ENCODE data around the gene ZNF3. TPM values are rescaled to one million over a fixed set of nuclear protein-coding genes. Genes with fewer than 3 reads are reported as not detected.
A peak's percentile ranks its signal among the peaks of the same experiment; 100 is the strongest.

ZNF3 gene
- polyA plus RNA-seq, 1 donor (not counting 4 experiments of a cell fraction or from before 2014, with no cell fraction given) = 16.8 TPM

GRCh38 chr7:100101016-100101862 is 19.7 kb upstream of the ZNF3 start, which contains the start of the genes AP4M1 and MCM7:
AP4M1 (plus strand) TSS chr7:100101643; CDS start chr7:100101715, 72 bp downstream.
MCM7 (minus strand) TSS chr7:100101397; CDS start chr7:100101294, 103 bp downstream.
- FAIRE-seq (no peak), DNase-seq (ENCODE audit: low read depth, low spot score) (peak; percentile 88)
- Histone ChIP-seq H3K27me3 (ENCODE audit: control insufficient read depth, extremely low read depth, insufficient read depth, low read length) (no peaks in the 10 kb centered on the region), H3K9me1 (ENCODE audit: control insufficient read depth, extremely low read depth, insufficient read depth, low read length) (no peaks in the 10 kb centered on the region), H4K20me1 (ENCODE audit: control insufficient read depth, extremely low read depth, insufficient read depth, low read length) (peaks cover 6% of the 10 kb centered on the region), H3K4me1 (ENCODE audit: control insufficient read depth, extremely low read depth, insufficient read depth, low read length) (peaks cover 10% of the 10 kb centered on the region), H2AFZ (ENCODE audit: control insufficient read depth, low read length) (peak within 1 kb of the TSS; percentile 72), H3K36me3 (ENCODE audit: control insufficient read depth in 2 of 2, extremely low read depth in 1 of 2, insufficient read depth in 2 of 2, low read length in 2 of 2) (peaks cover 29 to 49% of the 10 kb centered on the region in 2 experiments), H3K4me3 (ENCODE audit: control insufficient read depth in 2 of 3, extremely low read depth in 1 of 3, insufficient read depth in 2 of 3, low read depth in 1 of 3, low read length in 3 of 3) (peak within 1 kb of the TSS; percentile 70 to 78 (median 75)), H3K9ac (ENCODE audit: control insufficient read depth, extremely low read depth, insufficient read depth, low read length) (peak within 1 kb of the TSS; percentile 90), H3K4me2 (ENCODE audit: control insufficient read depth, extremely low read depth, insufficient read depth, low read depth, low read length) (peak within 1 kb of the TSS; percentile 76), H3K79me2 (ENCODE audit: control insufficient read depth, insufficient read depth, low read length) (peaks cover 36% of the 10 kb centered on the region), H3K9me3 (ENCODE audit: control insufficient read depth, low read depth, low read length) (no peaks in the 10 kb centered on the region), H3K27ac (ENCODE audit: control insufficient read depth, insufficient read depth, low read length) (peak within 1 kb of the TSS; percentile 87)
- TF ChIP-seq CTCF (optimal IDR thresholded peaks at IDR 0.05 in 1 of 3, IDR thresholded peaks at IDR 0.05 in 1 of 3, conservative IDR thresholded peaks at IDR 0.05 in 1 of 3; ENCODE audit: extremely low read depth in 1 of 3, insufficient read depth in 2 of 3, low read length in 3 of 3) = no peak
- no peak for TF ChIP-seq EZH2 (IDR thresholded peaks at IDR 0.05; ENCODE audit: low read length)
- dilution Hi-C loops (cut with MboI; ENCODE audit: extremely low pct_ligation_motif_present, low sequenced_read_pairs) = no loop called here

GRCh38 chr7:100100420-100101015 is 19.0 kb upstream of the ZNF3 start:
- dilution Hi-C loops (cut with MboI; ENCODE audit: extremely low pct_ligation_motif_present, low sequenced_read_pairs) = no loop called here
- TF ChIP-seq EZH2 (IDR thresholded peaks at IDR 0.05; ENCODE audit: low read length) (no peak), CTCF (optimal IDR thresholded peaks at IDR 0.05 in 1 of 3, IDR thresholded peaks at IDR 0.05 in 1 of 3, conservative IDR thresholded peaks at IDR 0.05 in 1 of 3; ENCODE audit: extremely low read depth in 1 of 3, insufficient read depth in 2 of 3, low read length in 3 of 3) (no peak)
- H3K9me3 ChIP-seq (ENCODE audit: control insufficient read depth, low read depth, low read length) = no peaks in the 10 kb centered on the region
- H3K36me3 ChIP-seq (ENCODE audit: control insufficient read depth in 2 of 2, extremely low read depth in 1 of 2, insufficient read depth in 2 of 2, low read length in 2 of 2) = peaks cover 32 to 47% of the 10 kb centered on the region in 2 experiments
- H3K4me3 ChIP-seq (ENCODE audit: control insufficient read depth in 2 of 3, extremely low read depth in 1 of 3, insufficient read depth in 2 of 3, low read depth in 1 of 3, low read length in 3 of 3) = peak overlapping the region; percentile 70 to 78 (median 75)
- peaks cover 10% of the 10 kb centered on the region for H3K4me1 ChIP-seq (ENCODE audit: control insufficient read depth, extremely low read depth, insufficient read depth, low read length)
- H3K9me1 ChIP-seq (ENCODE audit: control insufficient read depth, extremely low read depth, insufficient read depth, low read length) = no peaks in the 10 kb centered on the region
- no peak for DNase-seq (ENCODE audit: low read depth, low spot score)
- H3K27me3 ChIP-seq (ENCODE audit: control insufficient read depth, extremely low read depth, insufficient read depth, low read length) = no peaks in the 10 kb centered on the region
- peaks cover 6% of the 10 kb centered on the region for H4K20me1 ChIP-seq (ENCODE audit: control insufficient read depth, extremely low read depth, insufficient read depth, low read length)
- H3K27ac ChIP-seq (ENCODE audit: control insufficient read depth, insufficient read depth, low read length) = peak overlapping the region; percentile 87
- H3K9ac ChIP-seq (ENCODE audit: control insufficient read depth, extremely low read depth, insufficient read depth, low read length) = peak overlapping the region; percentile 90
- peak overlapping the region; percentile 74 for H3K4me2 ChIP-seq (ENCODE audit: control insufficient read depth, extremely low read depth, insufficient read depth, low read depth, low read length)
- H3K79me2 ChIP-seq (ENCODE audit: control insufficient read depth, insufficient read depth, low read length) = peaks cover 36% of the 10 kb centered on the region
- no peak for FAIRE-seq
- peak overlapping the region; percentile 32 for H2AFZ ChIP-seq (ENCODE audit: control insufficient read depth, low read length)

All from keratinocyte (primary cell).